Stimulated activated naive CD8-positive, alpha-beta T cell treated with anti-CD3 and anti-CD28 coated beads, Interleukin-15, Interleukin-2, amounts not matched to agents 100 ng/mL and 50 ng/mL, for 24 hours (primary cell): Measurements from ENCODE around the gene B4GALNT4.
"Not testable (repeated sequence)": the region's sequence is repeated elsewhere in the genome, so short reads cannot be mapped to it uniquely, and the experiment has no call there.

Experiments used
- H3K27ac Mint-ChIP-seq: one replicate; pipeline ENCODE4 v1.8.0; 2021; ENCODE audit warnings: mild to moderate bottlenecking, mixed read lengths
- H3K27me3 Mint-ChIP-seq: one replicate; pipeline ENCODE4 v1.8.0; 2021; ENCODE audit warnings: mixed read lengths
- H3K36me3 Mint-ChIP-seq: one replicate; pipeline ENCODE4 v1.8.0; 2021; ENCODE audit warnings: low read depth, mixed read lengths
- H3K4me1 Mint-ChIP-seq: one replicate; pipeline ENCODE4 v1.8.0; 2021; ENCODE audit warnings: low read depth, mixed read lengths
- H3K4me3 Mint-ChIP-seq: one replicate; pipeline ENCODE4 v1.8.0; 2021; ENCODE audit warnings: mild to moderate bottlenecking, mixed read lengths
- H3K9me3 Mint-ChIP-seq: one replicate; pipeline ENCODE4 v1.8.0; 2021; ENCODE audit warnings: mixed read lengths

B4GALNT4 gene

GRCh38 chr11:385594-386351, 16.5 kb downstream of the B4GALNT4 start:
- Mint-ChIP-seq H3K4me1 (peaks cover 7% of the 10 kb centered on the region), H3K4me3 (no peak overlapping the region), H3K9me3 (peaks cover 9% of the 10 kb centered on the region), H3K27ac (no peak overlapping the region), H3K36me3 (peaks cover 8% of the 10 kb centered on the region), H3K27me3 (no peaks in the 10 kb centered on the region)

GRCh38 chr11:386483-386882, 17.2 kb downstream of the B4GALNT4 start:
- no peak overlapping the region for H3K27ac Mint-ChIP-seq
- peaks cover 8% of the 10 kb centered on the region for H3K36me3 Mint-ChIP-seq
- H3K4me1 Mint-ChIP-seq = peaks cover 7% of the 10 kb centered on the region
- no peaks in the 10 kb centered on the region for H3K27me3 Mint-ChIP-seq
- peaks cover 9% of the 10 kb centered on the region for H3K9me3 Mint-ChIP-seq
- no peak overlapping the region for H3K4me3 Mint-ChIP-seq

- Mint-ChIP-seq H3K4me1 (peaks cover 4% of the 10 kb centered on the region), H3K27ac (no peak overlapping the region), H3K9me3 (peaks cover 9% of the 10 kb centered on the region), H3K27me3 (no peaks in the 10 kb centered on the region), H3K36me3 (peaks cover 8% of the 10 kb centered on the region), H3K4me3 (no peak overlapping the region)
Measured at GRCh38 chr11:387193-387793, 18.0 kb downstream of the B4GALNT4 start.

GRCh38 chr11:389369-389768, 20.1 kb downstream of the B4GALNT4 start:
- not testable (repeated sequence) for H3K27me3 Mint-ChIP-seq, H3K36me3 Mint-ChIP-seq, H3K4me3 Mint-ChIP-seq, H3K4me1 Mint-ChIP-seq, H3K9me3 Mint-ChIP-seq, H3K27ac Mint-ChIP-seq

- H3K36me3 Mint-ChIP-seq = peaks cover 8% of the 10 kb centered on the region
- no peak overlapping the region for H3K27ac Mint-ChIP-seq
- H3K27me3 Mint-ChIP-seq = no peaks in the 10 kb centered on the region
- H3K9me3 Mint-ChIP-seq = peaks cover 9% of the 10 kb centered on the region
- H3K4me3 Mint-ChIP-seq = no peak overlapping the region
- H3K4me1 Mint-ChIP-seq = peaks cover 4% of the 10 kb centered on the region
Measured at GRCh38 chr11:390175-390574, 20.9 kb downstream of the B4GALNT4 start.

GRCh38 chr11:391117-392017, 22.1 kb downstream of the B4GALNT4 start:
- peaks cover 4% of the 10 kb centered on the region for H3K4me1 Mint-ChIP-seq
- no peak overlapping the region for H3K27ac Mint-ChIP-seq
- H3K4me3 Mint-ChIP-seq = no peak overlapping the region
- peaks cover 9% of the 10 kb centered on the region for H3K9me3 Mint-ChIP-seq
- peaks cover 8% of the 10 kb centered on the region for H3K36me3 Mint-ChIP-seq
- H3K27me3 Mint-ChIP-seq = no peaks in the 10 kb centered on the region

GRCh38 chr11:392102-392777, 22.9 kb downstream of the B4GALNT4 start:
- Mint-ChIP-seq H3K4me1 (peaks cover under 1% of the 10 kb centered on the region), H3K36me3 (peaks cover under 1% of the 10 kb centered on the region), H3K27ac (no peak overlapping the region), H3K4me3 (no peak overlapping the region), H3K27me3 (no peaks in the 10 kb centered on the region), H3K9me3 (peaks cover under 1% of the 10 kb centered on the region)

- Mint-ChIP-seq H3K4me3 (no peak overlapping the region), H3K36me3 (no peaks in the 10 kb centered on the region), H3K4me1 (no peaks in the 10 kb centered on the region), H3K9me3 (no peaks in the 10 kb centered on the region), H3K27ac (no peak overlapping the region), H3K27me3 (no peaks in the 10 kb centered on the region)
Measured at GRCh38 chr11:393219-394033, 24.1 kb downstream of the B4GALNT4 start.

GRCh38 chr11:394034-394857, 24.9 kb downstream of the B4GALNT4 start, which contains the start of gene PKP3:
Gene PKP3 (plus strand): TSS chr11:394209. CDS start chr11:394293, 84 bp downstream.
- Mint-ChIP-seq H3K27ac (no peak within 1 kb of the TSS), H3K4me3 (no peak within 1 kb of the TSS), H3K36me3 (no peaks in the 10 kb centered on the region)

GRCh38 chr11:394858-395655, 25.8 kb downstream of the B4GALNT4 start:
- H3K27me3 Mint-ChIP-seq = no peaks in the 10 kb centered on the region

More at GRCh38 chr11:394034-394857, 24.9 kb downstream of the B4GALNT4 start, which contains the start of gene PKP3:
- Mint-ChIP-seq H3K4me1 (no peaks in the 10 kb centered on the region), H3K9me3 (no peaks in the 10 kb centered on the region), H3K27me3 (no peaks in the 10 kb centered on the region)

GRCh38 chr11:395866-396265, 26.6 kb downstream of the B4GALNT4 start:
- Mint-ChIP-seq H3K27me3 (no peaks in the 10 kb centered on the region), H3K36me3 (no peaks in the 10 kb centered on the region), H3K9me3 (no peaks in the 10 kb centered on the region), H3K27ac (no peak overlapping the region), H3K4me1 (no peaks in the 10 kb centered on the region), H3K4me3 (no peak overlapping the region)

More at GRCh38 chr11:394858-395655, 25.8 kb downstream of the B4GALNT4 start:
- Mint-ChIP-seq H3K4me3 (no peak overlapping the region), H3K36me3 (no peaks in the 10 kb centered on the region), H3K9me3 (no peaks in the 10 kb centered on the region), H3K4me1 (no peaks in the 10 kb centered on the region), H3K27ac (no peak overlapping the region)

- H3K4me1 Mint-ChIP-seq = no peaks in the 10 kb centered on the region
- H3K4me3 Mint-ChIP-seq = no peak overlapping the region
- no peak overlapping the region for H3K27ac Mint-ChIP-seq
- no peaks in the 10 kb centered on the region for H3K27me3 Mint-ChIP-seq
- H3K36me3 Mint-ChIP-seq = no peaks in the 10 kb centered on the region
- no peaks in the 10 kb centered on the region for H3K9me3 Mint-ChIP-seq
Measured at GRCh38 chr11:396511-396947, 27.2 kb downstream of the B4GALNT4 start.
